IMR-90 (cell line): ENCODE results near the gene OR52I1. TPM values are rescaled to one million over a fixed set of nuclear protein-coding genes. Genes with fewer than 3 reads are reported as not detected.
A peak's percentile ranks its signal among the peaks of the same experiment; 100 is the strongest.

Experiments used
- ATAC-seq: fragments of 200-7000 bp; cut with Tn5 transposase; 2 replicates; pipeline ENCODE4 v1.9.1; 2020; ENCODE audit warnings: low read depth, mild to moderate bottlenecking, moderate library complexity
- BruUV-seq: library from RNA; stranded (reverse); fragments of 400-500 nt; replicated peaks from 2 replicates; lab custom pipeline; 2021; lab: Mats Ljungman, UMichigan
- CTCF ChIA-PET: fragments of 300-600 bp; formaldehyde crosslinking; extraction: SDS; loops from one replicate; lab custom pipeline; 2021; ENCODE audit warnings: antibody characterized with exemption; lab: Yijun Ruan, JAX
- POLR2A ChIA-PET: fragments of 300-600 bp; sonication (Branson Sonifier 250); formaldehyde crosslinking; loops from one replicate; lab custom pipeline; 2022; ENCODE audit warnings: antibody characterized with exemption; ENCODE audit not compliant: unreplicated experiment; lab: Charles Lee
- DNase-seq: peaks from one replicate; pipeline ENCODE4 v3.0.0; 2013
- H2AFZ ChIP-seq: replicated peaks from 2 replicates; pipeline ENCODE3; 2013; ENCODE audit warnings: low read length, mild to moderate bottlenecking; ENCODE audit not compliant: poor library complexity
- H2AK5ac ChIP-seq: 2 replicates; pipeline ENCODE4 v1.6.1; 2013; ENCODE audit warnings: low read depth, low read length, inconsistent platforms
- H2AK9ac ChIP-seq: replicated peaks from 2 replicates; pipeline ENCODE3; 2013; ENCODE audit warnings: mild to moderate bottlenecking, low read depth, low read length, moderate library complexity; ENCODE audit not compliant: poor library complexity
- H2BK120ac ChIP-seq: 2 replicates; pipeline ENCODE4 v1.6.1; 2013; ENCODE audit warnings: low read depth, low read length, inconsistent platforms
- H2BK15ac ChIP-seq: 3 replicates; pipeline ENCODE4 v1.6.1; 2013; ENCODE audit warnings: low read depth, low read length, inconsistent platforms
- H2BK20ac ChIP-seq: 2 replicates; pipeline ENCODE4 v1.6.1; 2013; ENCODE audit warnings: low read depth, mild to moderate bottlenecking, inconsistent platforms, low read length, moderate library complexity
- H2BK5ac ChIP-seq: 2 replicates; pipeline ENCODE4 v1.6.1; 2013; ENCODE audit warnings: mild to moderate bottlenecking, low read depth, low read length, inconsistent platforms; ENCODE audit not compliant: poor library complexity, severe bottlenecking
- H3K14ac ChIP-seq: replicated peaks from 2 replicates; pipeline ENCODE4 v1.6.1; 2013; ENCODE audit warnings: low read depth, low read length, inconsistent platforms
- H3K18ac ChIP-seq: 2 replicates; pipeline ENCODE4 v1.6.1; 2013; ENCODE audit warnings: low read depth, low read length, control low read depth
- H3K23ac ChIP-seq: 2 replicates; pipeline ENCODE4 v1.6.1; 2013; ENCODE audit warnings: low read depth, low read length, inconsistent platforms
- H3K27ac ChIP-seq: 2 replicates; pipeline ENCODE4 v1.5.1; 2013; ENCODE audit warnings: mild to moderate bottlenecking, control low read depth, low read length; ENCODE audit not compliant: insufficient read depth
- H3K27me3 ChIP-seq: 2 replicates; pipeline ENCODE4 v1.6.1; 2013; ENCODE audit warnings: low read length; ENCODE audit not compliant: control insufficient read depth, insufficient read depth
- H3K36me3 ChIP-seq: 2 replicates; pipeline ENCODE4 v1.6.1; 2013; ENCODE audit warnings: low read length, mixed read lengths; ENCODE audit not compliant: control insufficient read depth, insufficient read depth
- H3K4ac ChIP-seq: 2 replicates; pipeline ENCODE4 v1.6.1; 2013; ENCODE audit warnings: low read depth, low read length, inconsistent platforms
- H3K4me1 ChIP-seq: 2 replicates; pipeline ENCODE4 v1.6.1; 2013; ENCODE audit warnings: low read length, mixed read lengths; ENCODE audit not compliant: control insufficient read depth, insufficient read depth
- H3K4me2 ChIP-seq: 2 replicates; pipeline ENCODE4 v1.6.1; 2013; ENCODE audit warnings: low read depth, mild to moderate bottlenecking, control low read depth, low read length, moderate library complexity
- H3K4me3 ChIP-seq: 2 replicates; pipeline ENCODE4 v1.5.1; 2013; ENCODE audit warnings: low read depth, mild to moderate bottlenecking, control low read depth, low read length, moderate library complexity; ENCODE audit not compliant: insufficient read depth
- H3K56ac ChIP-seq: 2 replicates; pipeline ENCODE4 v1.6.1; 2013; ENCODE audit warnings: low read length, inconsistent platforms; ENCODE audit not compliant: insufficient read depth; ENCODE audit errors: extremely low read depth
- H3K79me1 ChIP-seq, 2 experiments: 2 replicates each; pipeline ENCODE4 v1.6.1; 2013; ENCODE audit warnings: low read length in 2 of 2, inconsistent platforms in 1 of 2, low read depth in 1 of 2
- H3K9ac ChIP-seq: 2 replicates; pipeline ENCODE4 v1.6.1; 2013; ENCODE audit warnings: low read depth, low read length, control low read depth
- H3K9me1 ChIP-seq: 2 replicates; pipeline ENCODE4 v1.6.1; 2013; ENCODE audit warnings: low read length, inconsistent platforms; ENCODE audit not compliant: insufficient read depth
- H3K9me3 ChIP-seq: 2 replicates; pipeline ENCODE4 v1.6.1; 2013; ENCODE audit warnings: low read length; ENCODE audit not compliant: control insufficient read depth, insufficient read depth
- H4K20me1 ChIP-seq: 2 replicates; pipeline ENCODE4 v1.6.1; 2013; ENCODE audit warnings: low read length, inconsistent platforms; ENCODE audit not compliant: insufficient read depth
- H4K5ac ChIP-seq: 2 replicates; pipeline ENCODE4 v1.6.1; 2013; ENCODE audit warnings: mild to moderate bottlenecking, low read depth, low read length, control low read depth
- H4K8ac ChIP-seq, 2 experiments: 2 replicates each; pipeline ENCODE4 v1.6.1; 2013; ENCODE audit warnings: low read depth in 2 of 2, low read length in 2 of 2, control low read depth in 1 of 2, inconsistent platforms in 1 of 2
- H4K91ac ChIP-seq: 2 replicates; pipeline ENCODE4 v1.6.1; 2013; ENCODE audit warnings: low read depth, low read length, inconsistent platforms; ENCODE audit not compliant: insufficient read depth
- BHLHE40 ChIP-seq: fragments of 150-350 bp; IDR thresholded peaks from 2 replicates; pipeline ENCODE4 v1.6.1; 2016; ENCODE audit warnings: mild to moderate bottlenecking, low read depth, low read length
- CEBPB ChIP-seq: IDR thresholded peaks from 2 replicates; pipeline ENCODE4 v1.6.1; 2012; ENCODE audit warnings: low read depth, low read length, improper control_type of control experiment
- CHD1 ChIP-seq: IDR thresholded peaks from 2 replicates; pipeline ENCODE4 v1.6.1; 2012; ENCODE audit warnings: low read depth, low read length, improper control_type of control experiment
- ELK1 ChIP-seq: fragments of 150-350 bp; IDR thresholded peaks from 2 replicates; pipeline ENCODE4 v1.6.1; 2016; ENCODE audit warnings: low read depth, mild to moderate bottlenecking, low read length, moderate library complexity, borderline replicate concordance
- FOS ChIP-seq: fragments of 150-350 bp; IDR thresholded peaks from 2 replicates; pipeline ENCODE4 v1.6.1; 2016; ENCODE audit warnings: low read depth, low read length
- MAFK ChIP-seq: IDR thresholded peaks from 2 replicates; pipeline ENCODE4 v1.6.1; 2012; ENCODE audit warnings: low read depth, low read length, improper control_type of control experiment
- MAZ ChIP-seq: IDR thresholded peaks from 2 replicates; pipeline ENCODE4 v1.6.1; 2012; ENCODE audit warnings: low read depth, mild to moderate bottlenecking, low read length, improper control_type of control experiment, moderate library complexity, borderline replicate concordance
- MXI1 ChIP-seq: IDR thresholded peaks from 2 replicates; pipeline ENCODE4 v1.6.1; 2012; ENCODE audit warnings: low read depth, mild to moderate bottlenecking, low read length, moderate library complexity, borderline replicate concordance
- NFE2L2 ChIP-seq: fragments of 150-350 bp; IDR thresholded peaks from 2 replicates; pipeline ENCODE4 v1.6.1; 2016; ENCODE audit warnings: low read depth, mild to moderate bottlenecking, low read length
- POLR2A ChIP-seq: IDR thresholded peaks from 2 replicates; pipeline ENCODE4 v1.6.1; 2012; ENCODE audit warnings: mild to moderate bottlenecking, low read depth, low read length
- RAD21 ChIP-seq: IDR thresholded peaks from 2 replicates; pipeline ENCODE4 v1.6.1; 2012; ENCODE audit warnings: low read length, improper control_type of control experiment
- RCOR1 ChIP-seq: IDR thresholded peaks from 2 replicates; pipeline ENCODE4 v1.6.1; 2012; ENCODE audit warnings: mild to moderate bottlenecking, low read length, improper control_type of control experiment; ENCODE audit not compliant: insufficient replicate concordance
- RFX5 ChIP-seq: IDR thresholded peaks from 2 replicates; pipeline ENCODE4 v1.8.0; 2012; ENCODE audit warnings: low read depth, mild to moderate bottlenecking, low read length, moderate library complexity
- SMC3 ChIP-seq: fragments of 150-350 bp; IDR thresholded peaks from 2 replicates; pipeline ENCODE4 v1.6.1; 2016; ENCODE audit warnings: low read depth, mild to moderate bottlenecking, antibody characterized with exemption, low read length, moderate library complexity
- WGBS, 2 experiments: methylation state at CpG; one replicate each; pipeline versions ENCODE4 v1.1.5 to v1.1.7; 2013; ENCODE audit warnings: missing lambda C conversion rate in 2 of 2; ENCODE audit not compliant: insufficient read length in 1 of 2; ENCODE audit errors: extremely low coverage in 2 of 2; 5-methylcytosine and 5-hydroxymethylcytosine counted together
- dilution Hi-C: fragments of 300-500 bp; cut with HindIII; formaldehyde crosslinking; loops from one replicate; pipeline ENCODE4 v1.14.3; 2018; ENCODE audit warnings: low sequenced_read_pairs; ENCODE audit not compliant: unreplicated experiment
- in situ Hi-C: fragments of 300-500 bp; cut with MboI; formaldehyde crosslinking; loops from 3 replicates; pipeline ENCODE4 v1.14.3; 2019; ENCODE audit warnings: low sequenced_read_pairs, inconsistent platforms, mixed read lengths
- intact Hi-C: fragments of 100-400 bp; cut with micrococcal nuclease; formaldehyde crosslinking; loops from 2 replicates; pipeline ENCODE4 v1.10.0; 2022
- polyA plus RNA-seq, 3 experiments: library from polyadenylated mRNA; depleted of rRNA; stranded (reverse); fragments of >200 nt; gene quantifications; 2 replicates each; pipeline ENCODE4 v1.2.3, GENCODE V29; 2012; ENCODE audit warnings: low replicate concordance in 1 of 3
- total RNA-seq: library from RNA; depleted of rRNA; stranded (reverse); fragments of >200 nt; gene quantifications from 2 replicates; pipeline ENCODE4 v1.2.3, GENCODE V29; 2012
- TF ChIP-seq, protein P1 (sequence below): conservative IDR thresholded peaks from 2 replicates; pipeline ENCODE4 v1.5.1; 2012; ENCODE audit warnings: mild to moderate bottlenecking, low read depth, low read length, improper control_type of control experiment
- TF ChIP-seq, protein P2 (sequence below): fragments of 150-350 bp; IDR thresholded peaks from 2 replicates; pipeline ENCODE4 v1.6.1; 2017; ENCODE audit warnings: mild to moderate bottlenecking, antibody characterized with exemption, low read length, low read depth

The OR52I1 gene
- total and polyA plus RNA-seq, 2 of the 4 experiments (the other 2 are of a cell fraction) = not detected

- CTCF ChIA-PET = no interaction called here
- no peak overlapping the region for H2AK5ac ChIP-seq
- H3K9me3 ChIP-seq = no peaks in the 10 kb centered on the region
- no peak overlapping the region for H3K4me2 ChIP-seq
- no peaks in the 10 kb centered on the region for H3K36me3 ChIP-seq
- no peak overlapping the region for H2BK5ac ChIP-seq
- H3K4me3 ChIP-seq = no peak overlapping the region
- H3K4me1 ChIP-seq = no peaks in the 10 kb centered on the region
- no peak overlapping the region for H3K23ac ChIP-seq
- no peak overlapping the region for H2BK20ac ChIP-seq
- peak overlapping the region; percentile 78 for H2AK9ac ChIP-seq
- ATAC-seq (no peak), DNase-seq (no peak)
- H3K79me1 ChIP-seq = no peaks in the 10 kb centered on the region
- no peaks in the 10 kb centered on the region for H3K27me3 ChIP-seq
- intact Hi-C loops = no loop called here
- H4K91ac ChIP-seq = no peak overlapping the region
- no TSS peak for BruUV-seq
- H3K56ac ChIP-seq = no peak overlapping the region
- WGBS, 2 experiments = 33% methylated on average over 1 of the region's 5 CpGs; no CpG with 5 or more reads in 1 of the 2 experiments
- no peak overlapping the region for H3K27ac ChIP-seq
- H2BK15ac ChIP-seq = no peak overlapping the region
- H2AFZ ChIP-seq = no peak overlapping the region
- H4K20me1 ChIP-seq = no peaks in the 10 kb centered on the region
- H3K14ac ChIP-seq = no peak overlapping the region; the same call in 1 of the 2 replicates
- H2BK120ac ChIP-seq = no peak overlapping the region
- POLR2A ChIA-PET = no interaction called here
- H3K4ac ChIP-seq = no peak overlapping the region
- H4K8ac ChIP-seq = no peak overlapping the region
- dilution Hi-C loops = no loop called here
- no peak overlapping the region for H4K5ac ChIP-seq
- in situ Hi-C loops = no loop called here
- no peaks in the 10 kb centered on the region for H3K9me1 ChIP-seq
- TF ChIP-seq SMC3 = no peak
- TF ChIP-seq BHLHE40 = no peak
- no peak for TF ChIP-seq FOS
- no peak for TF ChIP-seq RAD21
- TF ChIP-seq NFE2L2 = no peak
- TF ChIP-seq CHD1 = no peak
- no peak for TF ChIP-seq RFX5
- TF ChIP-seq ELK1 = no peak
- TF ChIP-seq MAZ = no peak
- TF ChIP-seq, protein P1, sequence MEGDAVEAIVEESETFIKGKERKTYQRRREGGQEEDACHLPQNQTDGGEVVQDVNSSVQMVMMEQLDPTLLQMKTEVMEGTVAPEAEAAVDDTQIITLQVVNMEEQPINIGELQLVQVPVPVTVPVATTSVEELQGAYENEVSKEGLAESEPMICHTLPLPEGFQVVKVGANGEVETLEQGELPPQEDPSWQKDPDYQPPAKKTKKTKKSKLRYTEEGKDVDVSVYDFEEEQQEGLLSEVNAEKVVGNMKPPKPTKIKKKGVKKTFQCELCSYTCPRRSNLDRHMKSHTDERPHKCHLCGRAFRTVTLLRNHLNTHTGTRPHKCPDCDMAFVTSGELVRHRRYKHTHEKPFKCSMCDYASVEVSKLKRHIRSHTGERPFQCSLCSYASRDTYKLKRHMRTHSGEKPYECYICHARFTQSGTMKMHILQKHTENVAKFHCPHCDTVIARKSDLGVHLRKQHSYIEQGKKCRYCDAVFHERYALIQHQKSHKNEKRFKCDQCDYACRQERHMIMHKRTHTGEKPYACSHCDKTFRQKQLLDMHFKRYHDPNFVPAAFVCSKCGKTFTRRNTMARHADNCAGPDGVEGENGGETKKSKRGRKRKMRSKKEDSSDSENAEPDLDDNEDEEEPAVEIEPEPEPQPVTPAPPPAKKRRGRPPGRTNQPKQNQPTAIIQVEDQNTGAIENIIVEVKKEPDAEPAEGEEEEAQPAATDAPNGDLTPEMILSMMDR = no peak
- TF ChIP-seq CEBPB = no peak
- TF ChIP-seq MXI1 = no peak
- TF ChIP-seq, protein P2, sequence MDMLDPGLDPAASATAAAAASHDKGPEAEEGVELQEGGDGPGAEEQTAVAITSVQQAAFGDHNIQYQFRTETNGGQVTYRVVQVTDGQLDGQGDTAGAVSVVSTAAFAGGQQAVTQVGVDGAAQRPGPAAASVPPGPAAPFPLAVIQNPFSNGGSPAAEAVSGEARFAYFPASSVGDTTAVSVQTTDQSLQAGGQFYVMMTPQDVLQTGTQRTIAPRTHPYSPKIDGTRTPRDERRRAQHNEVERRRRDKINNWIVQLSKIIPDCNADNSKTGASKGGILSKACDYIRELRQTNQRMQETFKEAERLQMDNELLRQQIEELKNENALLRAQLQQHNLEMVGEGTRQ = no peak
- no peak for TF ChIP-seq MAFK
- no peak for TF ChIP-seq POLR2A
- no peak for TF ChIP-seq RCOR1
- H3K18ac ChIP-seq = no peak overlapping the region
- no peak overlapping the region for H3K9ac ChIP-seq
Observed at GRCh38 chr11:4643076-4643475, 49.2 kb downstream of the OR52I1 start.
